GM23248 (cell line): ENCODE results near the gene IFIT1. TPM values are rescaled to one million over a fixed set of nuclear protein-coding genes. Genes with fewer than 3 reads are reported as not detected.

ENCODE experiments used
- DNase-seq: peaks from one replicate; pipeline ENCODE4 v3.0.0-alpha.2; 2015
- H2AFZ ChIP-seq: fragments of 200-600 bp; sonication (generic); 2 replicates; pipeline ENCODE4 v1.6.1; 2016; ENCODE audit warnings: antibody characterized with exemption
- H3F3A ChIP-seq: fragments of 200-600 bp; sonication (generic); 2 replicates; pipeline ENCODE4 v1.6.1; 2016; ENCODE audit warnings: mild to moderate bottlenecking, antibody characterized with exemption, mixed run types; ENCODE audit not compliant: insufficient read depth
- H3K27ac ChIP-seq: fragments of 200-600 bp; sonication (generic); 2 replicates; pipeline ENCODE4 v1.5.1; 2016; ENCODE audit warnings: mild to moderate bottlenecking
- H3K27me3 ChIP-seq: fragments of 200-600 bp; sonication (generic); replicated peaks from 2 replicates; pipeline ENCODE4 v1.6.1; 2016; ENCODE audit warnings: mild to moderate bottlenecking; ENCODE audit not compliant: insufficient read depth
- H3K36me3 ChIP-seq: fragments of 200-600 bp; sonication (generic); 2 replicates; pipeline ENCODE4 v1.6.1; 2016; ENCODE audit warnings: low read depth, mild to moderate bottlenecking
- H3K4me1 ChIP-seq: fragments of 200-600 bp; sonication (generic); 2 replicates; pipeline ENCODE4 v1.6.1; 2016; ENCODE audit warnings: mild to moderate bottlenecking; ENCODE audit not compliant: insufficient read depth
- H3K4me2 ChIP-seq: fragments of 200-600 bp; sonication (generic); one replicate; pipeline ENCODE4 v1.6.1; 2016; ENCODE audit warnings: mild to moderate bottlenecking; ENCODE audit not compliant: unreplicated experiment
- H3K4me3 ChIP-seq: fragments of 200-600 bp; sonication (generic); 2 replicates; pipeline ENCODE4 v1.5.1; 2016; ENCODE audit warnings: mild to moderate bottlenecking
- H3K79me2 ChIP-seq: fragments of 200-600 bp; sonication (generic); 2 replicates; pipeline ENCODE4 v1.6.1; 2016; ENCODE audit warnings: mild to moderate bottlenecking; ENCODE audit not compliant: insufficient read depth
- H3K9ac ChIP-seq: fragments of 200-600 bp; sonication (generic); 2 replicates; pipeline ENCODE4 v1.6.1; 2016; ENCODE audit warnings: mild to moderate bottlenecking
- H3K9me2 ChIP-seq: fragments of 200-600 bp; sonication (generic); 2 replicates; pipeline ENCODE4 v1.6.1; 2016; ENCODE audit warnings: mixed run types, mild to moderate bottlenecking, moderate library complexity; ENCODE audit not compliant: insufficient read depth
- H3K9me3 ChIP-seq: fragments of 200-600 bp; sonication (generic); one replicate; pipeline ENCODE4 v1.6.1; 2017; ENCODE audit warnings: low read depth
- H4K20me1 ChIP-seq: fragments of 200-600 bp; sonication (generic); 2 replicates; pipeline ENCODE4 v1.6.0; 2016; ENCODE audit not compliant: insufficient read depth
- EZH2 ChIP-seq: fragments of 200-600 bp; sonication (generic); IDR thresholded peaks from 2 replicates; pipeline ENCODE4 v1.6.1; 2018; ENCODE audit warnings: antibody characterized with exemption, mild to moderate bottlenecking; ENCODE audit not compliant: insufficient read depth, poor library complexity, severe bottlenecking
- EZH2phosphoT487 ChIP-seq: fragments of 200-600 bp; sonication (generic); IDR thresholded peaks from 2 replicates; pipeline ENCODE4 v1.6.1; 2018; ENCODE audit warnings: antibody characterized with exemption, moderate library complexity, mild to moderate bottlenecking, low read depth; ENCODE audit not compliant: insufficient read depth
- WGBS, 2 experiments: methylation state at CpG; one replicate each; pipeline ENCODE4 v1.1.6; 2015 to 2017; ENCODE audit warnings: low lambda C conversion rate in 2 of 2, low coverage in 1 of 2; ENCODE audit errors: missing lambda C conversion rate in 2 of 2; 5-methylcytosine and 5-hydroxymethylcytosine counted together
- in situ Hi-C: fragments of 300-500 bp; cut with MboI; formaldehyde crosslinking; loops from 2 replicates; pipeline ENCODE4 v1.15.0; 2020
- polyA plus RNA-seq: library from polyadenylated mRNA; unstranded; fragments of >200 nt; fragmentation: Nextera tagmentation; extraction: Ambion mirVana; gene quantifications from 2 replicates; pipeline ENCODE4 v1.2.1, GENCODE V29; 2016
- total RNA-seq: library from RNA; depleted of rRNA; stranded (reverse); fragments of >200 nt; shearing (Covaris generic); gene quantifications from 2 replicates; pipeline ENCODE4 v1.2.3, GENCODE V29; 2014

The IFIT1 gene
- total and polyA plus RNA-seq, 2 experiments from 2014 or later: 15.7 to 18.6 TPM

- TF ChIP-seq EZH2phosphoT487 (no peak), EZH2 (no peak)
- Histone ChIP-seq H3K9me3 (no peaks in the 10 kb centered on the region), H3K79me2 (no peaks in the 10 kb centered on the region), H3K4me3 (no peak overlapping the region), H3K27me3 (no peaks in the 10 kb centered on the region), H2AFZ (peak overlapping the region; percentile 38), H3K36me3 (no peaks in the 10 kb centered on the region), H3K9ac (peak overlapping the region; percentile 61), H3F3A (peaks cover 26% of the 10 kb centered on the region), H3K9me2 (no peaks in the 10 kb centered on the region), H3K4me1 (peaks cover 19% of the 10 kb centered on the region), H4K20me1 (no peaks in the 10 kb centered on the region), H3K4me2 (peak overlapping the region; percentile 59), H3K27ac (peak overlapping the region; percentile 84)
- in situ Hi-C loops: loop anchor here (5.0 to 25.0 kb wide), 2 partner anchors 117 to 337 kb away; no protein-coding TSS in a partner anchor
- DNase-seq: no peak
Measured at GRCh38 chr10:89374713-89375141, 17.7 kb upstream of the IFIT1 start.

GRCh38 chr10:89377705-89378637 is 14.5 kb upstream of the IFIT1 start, which contains the start of gene IFIT1B:
Gene IFIT1B (plus strand): TSS chr10:89378056. CDS start chr10:89378136, 80 bp downstream.
- DNase-seq: no peak
- no peak for TF ChIP-seq EZH2
- TF ChIP-seq EZH2phosphoT487: no peak
- H3K79me2 ChIP-seq: no peaks in the 10 kb centered on the region
- H2AFZ ChIP-seq: no peak within 1 kb of the TSS
- peaks cover 18% of the 10 kb centered on the region for H3K4me1 ChIP-seq
- H3F3A ChIP-seq: peaks cover 21% of the 10 kb centered on the region
- no peaks in the 10 kb centered on the region for H3K27me3 ChIP-seq
- in situ Hi-C loops: loop anchor here (25.0 kb wide), 1 partner anchor 341 kb away; no protein-coding TSS in a partner anchor
- H3K4me2 ChIP-seq: no peak within 1 kb of the TSS
- H3K36me3 ChIP-seq: no peaks in the 10 kb centered on the region
- no peak within 1 kb of the TSS for H3K4me3 ChIP-seq
- 82 to 84% methylated on average over 5 of the region's 5 CpGs for WGBS, 2 experiments
- no peaks in the 10 kb centered on the region for H4K20me1 ChIP-seq
- no peak within 1 kb of the TSS for H3K9ac ChIP-seq
- no peak within 1 kb of the TSS for H3K27ac ChIP-seq
- no peaks in the 10 kb centered on the region for H3K9me2 ChIP-seq
- H3K9me3 ChIP-seq: no peaks in the 10 kb centered on the region

- Histone ChIP-seq H3F3A (peaks cover 11% of the 10 kb centered on the region), H3K9me2 (no peaks in the 10 kb centered on the region), H4K20me1 (no peaks in the 10 kb centered on the region), H3K9ac (no peak overlapping the region), H3K36me3 (no peaks in the 10 kb centered on the region), H2AFZ (no peak overlapping the region), H3K4me2 (no peak overlapping the region), H3K9me3 (no peaks in the 10 kb centered on the region), H3K4me1 (peaks cover 8% of the 10 kb centered on the region), H3K27ac (no peak overlapping the region), H3K27me3 (no peaks in the 10 kb centered on the region), H3K79me2 (no peaks in the 10 kb centered on the region), H3K4me3 (no peak overlapping the region)
- in situ Hi-C loops: loop anchor here (25.0 kb wide), 1 partner anchor 342 kb away; no protein-coding TSS in a partner anchor
- TF ChIP-seq EZH2 (no peak), EZH2phosphoT487 (no peak)
- DNase-seq: no peak
Measured at GRCh38 chr10:89379103-89379502, 13.3 kb upstream of the IFIT1 start.

- Histone ChIP-seq H3K27me3 (no peaks in the 10 kb centered on the region), H3K4me2 (no peak overlapping the region), H3K9me2 (no peaks in the 10 kb centered on the region), H3K9ac (no peak overlapping the region), H3F3A (no peaks in the 10 kb centered on the region), H3K36me3 (no peaks in the 10 kb centered on the region), H3K4me3 (no peak overlapping the region), H3K79me2 (no peaks in the 10 kb centered on the region), H3K9me3 (no peaks in the 10 kb centered on the region), H3K4me1 (peaks cover 6% of the 10 kb centered on the region; the same call in 1 of the 2 replicates), H4K20me1 (no peaks in the 10 kb centered on the region), H3K27ac (no peak overlapping the region), H2AFZ (no peak overlapping the region)
- peak; percentile 14 for DNase-seq
- in situ Hi-C loops: loop anchor here (25.0 kb wide), 1 partner anchor 345 kb away; no protein-coding TSS in a partner anchor
- WGBS, 2 experiments: 77 to 80% methylated on average over 1 of the region's 1 CpG
- TF ChIP-seq EZH2 (no peak), EZH2phosphoT487 (no peak)
Measured at GRCh38 chr10:89382757-89383156, 9.7 kb upstream of the IFIT1 start.
